B cell (primary cell): ENCODE results near the gene ABCA6. TPM values are rescaled to one million over a fixed set of nuclear protein-coding genes. Genes with fewer than 3 reads are reported as not detected.

ENCODE experiments used
- ATAC-seq: fragments of 200-7000 bp; cut with Tn5 transposase; one replicate; pipeline ENCODE4 v1.10.0; 2021; ENCODE audit warnings: low read depth, mild to moderate bottlenecking, moderate number of reproducible peaks, moderate library complexity
- CTCF ChIA-PET: fragments of 350-600 bp; sonication (Branson Sonifier 250); formaldehyde crosslinking; loops from one replicate; lab custom pipeline; 2021; ENCODE audit warnings: antibody characterized with exemption, inconsistent platforms; lab: Charles Lee
- POLR2A ChIA-PET: fragments of 350-600 bp; sonication (Branson Sonifier 250); formaldehyde crosslinking; loops from one replicate; lab custom pipeline; 2021; ENCODE audit warnings: antibody characterized with exemption; lab: Charles Lee
- DNase-seq: peaks from one replicate; pipeline ENCODE4 v3.0.0; 2013
- H2AFZ ChIP-seq: 2 replicates; pipeline ENCODE4 v1.6.1; 2012; ENCODE audit warnings: mild to moderate bottlenecking, low read depth, low read length; ENCODE audit not compliant: insufficient read depth, poor library complexity, severe bottlenecking
- H3K27ac ChIP-seq, 2 donors: 1 replicate in 1 of 2; 2 replicates in 1 of 2; pipeline ENCODE4 v1.5.1; 2012 to 2013; ENCODE audit warnings: low read length in 2 of 2, mild to moderate bottlenecking in 2 of 2, moderate library complexity in 1 of 2
- H3K27me3 ChIP-seq, 4 experiments: fragments of 200-600 bp in 1 of 4; sonication (generic) in 1 of 4; replicated peaks in 1 of 4; 1 replicate in 2 of 4; 2 replicates in 2 of 4; pipeline versions ENCODE4 v1.6.1 to v1.7.0; 2013 to 2016; ENCODE audit warnings: low read length in 3 of 4, mild to moderate bottlenecking in 2 of 4, mixed read lengths in 1 of 4, moderate library complexity in 1 of 4; ENCODE audit not compliant: insufficient read depth in 4 of 4, control insufficient read depth in 3 of 4; ENCODE audit errors: control extremely low read depth in 1 of 4
- H3K36me3 ChIP-seq, 2 experiments: replicated peaks in 1 of 2; 1 replicate in 1 of 2; 2 replicates in 1 of 2; pipeline versions ENCODE4 v1.6.1 to v1.7.1; 2013; ENCODE audit warnings: low read length in 1 of 2; ENCODE audit not compliant: insufficient read depth in 2 of 2, control insufficient read depth in 1 of 2; ENCODE audit errors: control extremely low read depth in 1 of 2, extremely low read depth in 1 of 2
- H3K4me1 ChIP-seq, 2 donors: fragments of 200-600 bp in 1 of 2; sonication (generic) in 1 of 2; 1 replicate in 1 of 2; 2 replicates in 1 of 2; pipeline versions ENCODE4 v1.5.1 to v1.6.1; 2013 to 2017; ENCODE audit warnings: low read length in 2 of 2; ENCODE audit not compliant: control insufficient read depth in 2 of 2, insufficient read depth in 2 of 2
- H3K4me2 ChIP-seq: replicated peaks from 2 replicates; pipeline ENCODE3; 2012; ENCODE audit warnings: mild to moderate bottlenecking, low read depth, low read length; ENCODE audit not compliant: poor library complexity, severe bottlenecking
- H3K4me3 ChIP-seq, 5 experiments: fragments of 200-600 bp in 1 of 5; sonication (generic) in 1 of 5; 1 replicate in 3 of 5; 2 replicates in 2 of 5; pipeline versions ENCODE4 v1.5.1 to v1.7.0; 2011 to 2016; ENCODE audit warnings: low read length in 4 of 5, mild to moderate bottlenecking in 4 of 5, low read depth in 2 of 5, control low read depth in 1 of 5, moderate library complexity in 1 of 5; ENCODE audit not compliant: insufficient read depth in 1 of 5; ENCODE audit errors: control extremely low read depth in 1 of 5, extremely low read depth in 1 of 5
- H3K79me2 ChIP-seq: fragments of 200-600 bp; sonication (generic); one replicate; pipeline ENCODE4 v1.6.0; 2016; ENCODE audit warnings: low read length; ENCODE audit not compliant: control insufficient read depth, insufficient read depth
- H3K9ac ChIP-seq: fragments of 200-600 bp; sonication (generic); 2 replicates; pipeline ENCODE4 v1.6.1; 2017; ENCODE audit warnings: mild to moderate bottlenecking, low read length, moderate library complexity
- H3K9me3 ChIP-seq, 3 donors: one replicate each; pipeline versions ENCODE4 v1.6.1 to v1.7.1; 2013; ENCODE audit warnings: low read length in 2 of 3; ENCODE audit not compliant: control insufficient read depth in 2 of 3, insufficient read depth in 1 of 3; ENCODE audit errors: control extremely low read depth in 1 of 3
- H4K20me1 ChIP-seq: 2 replicates; pipeline ENCODE4 v1.6.0; 2012; ENCODE audit warnings: mild to moderate bottlenecking, low read length; ENCODE audit not compliant: insufficient read depth, control insufficient read depth, poor library complexity, severe bottlenecking
- H3K27ac Mint-ChIP-seq: one replicate; pipeline ENCODE4 v1.8.0; 2021; ENCODE audit warnings: mixed read lengths
- H3K27me3 Mint-ChIP-seq: one replicate; pipeline ENCODE4 v1.8.0; 2021; ENCODE audit warnings: mixed read lengths
- H3K4me1 Mint-ChIP-seq: one replicate; pipeline ENCODE4 v1.8.0; 2021; ENCODE audit warnings: mixed read lengths
- H3K4me3 Mint-ChIP-seq: one replicate; pipeline ENCODE4 v1.8.0; 2021; ENCODE audit warnings: mixed read lengths
- H3K9me3 Mint-ChIP-seq: one replicate; pipeline ENCODE4 v1.8.0; 2022; ENCODE audit warnings: mixed read lengths; ENCODE audit not compliant: insufficient read depth
- CTCF ChIP-seq: fragments of 200-600 bp; IDR thresholded peaks from one replicate; pipeline ENCODE4 v1.8.0; 2022; ENCODE audit warnings: antibody characterized with exemption, mild to moderate bottlenecking
- EZH2 ChIP-seq: IDR thresholded peaks from 2 replicates; pipeline ENCODE4 v1.6.1; 2012; ENCODE audit warnings: borderline replicate concordance, low read depth, mild to moderate bottlenecking, moderate library complexity, low read length; ENCODE audit not compliant: insufficient read depth, poor library complexity, severe bottlenecking
- WGBS: methylation state at CpG from one replicate; pipeline ENCODE4 v1.1.5; 2013; ENCODE audit warnings: missing lambda C conversion rate; ENCODE audit not compliant: insufficient coverage; 5-methylcytosine and 5-hydroxymethylcytosine counted together
- intact Hi-C: fragments of 100-400 bp; cut with micrococcal nuclease; formaldehyde crosslinking; loops from one replicate; pipeline ENCODE4 v1.10.0; 2022
- polyA plus RNA-seq: library from polyadenylated mRNA; depleted of rRNA; stranded (reverse); fragments of >200 nt; gene quantifications from 2 replicates; pipeline ENCODE4 v1.2.3, GENCODE V29; 2012
- total RNA-seq, 2 donors: library from RNA; stranded (reverse); fragments of 120-200 nt in 1 of 2; gene quantifications; 1 replicate in 1 of 2; 2 replicates in 1 of 2; pipeline versions ENCODE4 v1.2.3 to v1.2.4, GENCODE V29; 2013 to 2022

Gene ABCA6
- total and polyA plus RNA-seq, 2 donors (not counting 1 experiment from before 2014, with no cell fraction given): 0.18 to 1.4 TPM

DNA sequence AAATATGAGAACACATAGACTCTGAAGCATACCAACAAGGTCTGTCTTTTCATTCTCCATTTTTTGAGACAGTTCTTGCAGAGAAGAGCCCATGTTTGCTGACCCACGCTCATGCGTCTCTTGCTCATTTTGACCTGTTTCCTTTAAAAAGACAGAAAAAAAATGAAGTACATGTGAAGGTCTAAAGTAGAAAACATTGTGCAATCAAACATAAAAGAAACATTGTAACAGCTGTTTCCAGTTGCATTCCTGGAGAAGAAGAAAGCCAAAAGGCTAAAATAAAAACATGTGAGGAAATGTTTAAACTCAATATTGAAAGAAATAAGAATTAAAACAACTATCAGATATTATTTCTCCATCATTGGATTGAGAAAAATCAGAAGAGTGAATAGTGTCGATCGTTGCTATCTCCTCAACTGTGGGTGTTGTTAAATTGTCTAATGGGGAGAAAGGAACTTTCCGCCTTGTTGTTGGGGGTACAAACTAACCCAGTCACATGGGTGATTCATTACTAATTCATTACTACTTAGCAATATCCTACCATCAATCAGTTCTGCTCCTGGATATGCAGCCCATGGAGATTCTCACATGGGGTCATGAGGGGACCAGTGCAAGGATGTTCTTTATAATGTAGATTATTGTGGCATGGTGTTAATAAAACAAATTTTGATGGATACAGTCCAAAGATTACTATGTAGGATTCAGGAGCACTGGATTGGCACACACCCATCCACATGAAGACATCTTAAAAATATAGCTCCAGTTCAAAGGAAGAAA lies 90.5 kb downstream of the ABCA6 start:
- TF ChIP-seq CTCF: no peak
- H3K9me3 Mint-ChIP-seq: peaks cover 8% of the 10 kb centered on the region
- WGBS: 83% methylated on average over 2 of the region's 5 CpGs
- no peaks in the 10 kb centered on the region for H3K27me3 ChIP-seq
- no peaks in the 10 kb centered on the region for H3K4me1 Mint-ChIP-seq
- H3K27me3 Mint-ChIP-seq: no peaks in the 10 kb centered on the region
- no peaks in the 10 kb centered on the region for H3K4me1 ChIP-seq
- DNase-seq: no peak
- H3K9me3 ChIP-seq: peaks cover 0 to 1% (median 0%) of the 10 kb centered on the region in 3 donors
- H2AFZ ChIP-seq: no peak overlapping the region
- H3K4me3 ChIP-seq: no peak overlapping the region
- H3K4me3 Mint-ChIP-seq: no peak overlapping the region
- ChIA-PET POLR2A (no interaction called here), CTCF (interaction anchor here (0.7 to 1.6 kb wide), 2 partner anchors 8 to 268 kb away, joined by 3 read pairs; no protein-coding TSS in a partner anchor)
- H3K4me2 ChIP-seq: no peak overlapping the region
- H3K27ac ChIP-seq: no peak overlapping the region
- H3K9ac ChIP-seq: no peak overlapping the region
- H3K27ac Mint-ChIP-seq: no peak overlapping the region
- intact Hi-C loops: no loop called here
- no peaks in the 10 kb centered on the region for H3K36me3 ChIP-seq
- H4K20me1 ChIP-seq: no peaks in the 10 kb centered on the region
- ATAC-seq: no peak
- H3K79me2 ChIP-seq: no peaks in the 10 kb centered on the region

DNA sequence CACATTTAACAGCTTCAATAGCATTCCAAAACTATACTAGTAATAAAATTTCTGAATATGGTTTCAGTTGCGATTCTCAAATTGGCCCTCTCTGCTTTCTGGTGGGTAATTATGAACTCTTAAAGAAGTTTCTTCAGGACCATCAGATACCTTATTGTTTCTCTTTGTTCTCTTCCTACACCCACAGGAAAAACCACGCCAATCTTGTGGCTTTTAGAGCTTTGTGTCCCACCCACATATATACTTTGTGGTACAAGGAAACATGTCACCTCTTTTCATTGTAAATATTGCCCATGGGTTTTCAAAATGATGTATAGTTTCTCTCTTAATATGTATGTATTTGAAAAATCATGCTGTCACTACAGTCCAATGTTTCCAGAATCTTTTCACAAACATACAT lies 93.1 kb downstream of the ABCA6 start:
- TF ChIP-seq CTCF (no peak), EZH2 (no peak)
- Mint-ChIP-seq H3K4me3 (no peak overlapping the region), H3K27me3 (no peaks in the 10 kb centered on the region), H3K4me1 (no peaks in the 10 kb centered on the region), H3K27ac (no peak overlapping the region), H3K9me3 (no peaks in the 10 kb centered on the region)
- ChIA-PET CTCF (no interaction called here), POLR2A (no interaction called here)
- no peak for ATAC-seq
- intact Hi-C loops: no loop called here
- Histone ChIP-seq H3K36me3 (no peaks in the 10 kb centered on the region), H3K4me3 (no peak overlapping the region), H4K20me1 (no peaks in the 10 kb centered on the region), H3K27ac (no peak overlapping the region), H3K9ac (no peak overlapping the region), H3K79me2 (no peaks in the 10 kb centered on the region), H3K4me2 (no peak overlapping the region), H3K4me1 (no peaks in the 10 kb centered on the region), H3K9me3 (no peaks in the 10 kb centered on the region), H2AFZ (no peak overlapping the region), H3K27me3 (no peaks in the 10 kb centered on the region)
- no peak for DNase-seq
- no CpG with 5 or more reads among the region's 2 CpGs for WGBS
